Loucy (cell line): ENCODE results near the gene KCTD11.

Experiments
- H2AFZ ChIP-seq: fragments of 200-600 bp; sonication (generic); 2 replicates; pipeline ENCODE4 v1.6.0; 2016; ENCODE audit warnings: antibody characterized with exemption, mild to moderate bottlenecking, low read length, moderate library complexity
- H3F3A ChIP-seq: fragments of 200-600 bp; 2 replicates; pipeline ENCODE4 v1.6.0; 2016; ENCODE audit warnings: antibody characterized with exemption, low read depth, mild to moderate bottlenecking
- H3K27me3 ChIP-seq: fragments of 200-600 bp; sonication (generic); 2 replicates; pipeline ENCODE4 v1.6.1; 2014; ENCODE audit warnings: low read length, mild to moderate bottlenecking; ENCODE audit not compliant: insufficient read depth, poor library complexity, severe bottlenecking
- H3K36me3 ChIP-seq: fragments of 200-600 bp; sonication (generic); 2 replicates; pipeline ENCODE4 v1.6.1; 2016; ENCODE audit warnings: low read length; ENCODE audit not compliant: insufficient read depth
- H3K4me1 ChIP-seq: fragments of 200-600 bp; sonication (generic); 2 replicates; pipeline ENCODE4 v1.5.1; 2014; ENCODE audit warnings: low read length, mild to moderate bottlenecking; ENCODE audit not compliant: insufficient read depth, poor library complexity, severe bottlenecking
- H3K4me2 ChIP-seq: fragments of 200-600 bp; sonication (generic); 2 replicates; pipeline ENCODE4 v1.6.0; 2014; ENCODE audit warnings: antibody characterized with exemption, low read length, low read depth, mild to moderate bottlenecking; ENCODE audit not compliant: poor library complexity, severe bottlenecking
- H3K4me3 ChIP-seq: fragments of 200-600 bp; sonication (generic); 2 replicates; pipeline ENCODE4 v1.5.1; 2014; ENCODE audit warnings: low read length, mild to moderate bottlenecking, mixed read lengths; ENCODE audit not compliant: poor library complexity, severe bottlenecking
- H3K79me2 ChIP-seq: fragments of 200-600 bp; sonication (generic); 2 replicates; pipeline ENCODE4 v1.6.1; 2014; ENCODE audit warnings: low read length; ENCODE audit not compliant: insufficient read depth
- H3K9ac ChIP-seq: fragments of 200-600 bp; sonication (generic); 2 replicates; pipeline ENCODE4 v1.6.0; 2014; ENCODE audit warnings: mild to moderate bottlenecking, low read depth, low read length, moderate library complexity; ENCODE audit not compliant: poor library complexity, severe bottlenecking
- H3K9me2 ChIP-seq: fragments of 200-600 bp; sonication (generic); replicated peaks from 2 replicates; pipeline ENCODE4 v1.6.1; 2016; ENCODE audit warnings: low read depth, low read length, mixed read lengths
- H3K9me3 ChIP-seq: fragments of 200-600 bp; sonication (generic); 2 replicates; pipeline ENCODE4 v1.6.1; 2014; ENCODE audit warnings: mild to moderate bottlenecking, antibody characterized with exemption, low read length, low read depth; ENCODE audit not compliant: insufficient read depth
- H4K20me1 ChIP-seq: fragments of 200-600 bp; sonication (generic); 2 replicates; pipeline ENCODE4 v1.6.0; 2014; ENCODE audit warnings: antibody characterized with exemption, low read length, mild to moderate bottlenecking; ENCODE audit not compliant: insufficient read depth, poor library complexity, severe bottlenecking
- EZH2phosphoT487 ChIP-seq: fragments of 200-600 bp; IDR thresholded peaks from 2 replicates; pipeline ENCODE4 v1.6.1; 2018; ENCODE audit warnings: antibody characterized with exemption, mild to moderate bottlenecking, moderate library complexity, borderline replicate concordance
- TF ChIP-seq, protein P1 (sequence below): fragments of 200-600 bp; sonication (generic); conservative IDR thresholded peaks from 2 replicates; pipeline ENCODE4 v1.5.1; 2014; ENCODE audit warnings: mild to moderate bottlenecking, antibody characterized with exemption, low read length

KCTD11 gene

DNA sequence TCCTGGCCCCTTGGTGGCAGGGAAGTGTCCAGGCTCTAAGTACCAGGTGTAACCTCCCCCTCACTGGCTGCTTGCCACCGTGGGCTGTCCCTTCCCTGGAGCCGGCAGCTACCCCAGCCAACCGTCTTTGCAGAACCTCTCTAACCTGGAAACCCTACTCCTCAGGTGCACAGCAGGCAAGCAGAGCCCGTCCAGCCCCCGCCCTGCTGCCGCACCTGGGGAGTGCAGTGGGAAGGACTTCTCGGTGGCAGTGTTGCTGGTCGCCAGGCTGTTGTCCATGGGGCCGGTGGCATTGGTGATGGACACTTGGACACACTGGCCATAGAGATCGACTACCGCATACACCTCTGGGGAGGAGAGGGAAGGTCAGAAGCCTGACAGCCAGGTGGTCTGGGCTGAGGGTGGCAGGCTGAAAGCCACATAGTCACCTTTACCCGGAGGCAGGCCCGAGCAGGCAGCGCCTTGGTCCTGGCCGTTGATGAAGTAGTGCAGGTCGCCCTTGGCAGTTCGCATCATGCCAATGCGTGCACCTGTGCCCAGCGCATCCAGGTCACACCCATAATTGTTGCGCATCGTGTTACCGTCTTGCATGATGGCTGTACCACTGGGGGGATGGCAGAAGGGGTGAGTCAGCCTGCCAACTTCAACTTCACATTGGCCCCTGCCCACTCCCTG lies 29.3 kb upstream of the KCTD11 start:
- Histone ChIP-seq H3K4me2 (no peak overlapping the region), H3K27me3 (no peaks in the 10 kb centered on the region), H3K36me3 (peaks cover 38% of the 10 kb centered on the region; the same call in 1 of the 2 replicates), H3K9me2 (no peaks in the 10 kb centered on the region), H2AFZ (no peak overlapping the region), H3K79me2 (peaks cover 8% of the 10 kb centered on the region), H3K4me3 (no peak overlapping the region), H3F3A (no peaks in the 10 kb centered on the region), H3K9ac (no peak overlapping the region), H4K20me1 (no peaks in the 10 kb centered on the region), H3K9me3 (no peaks in the 10 kb centered on the region), H3K4me1 (peaks cover 1% of the 10 kb centered on the region)
- no peak for TF ChIP-seq EZH2phosphoT487
- TF ChIP-seq, protein P1, sequence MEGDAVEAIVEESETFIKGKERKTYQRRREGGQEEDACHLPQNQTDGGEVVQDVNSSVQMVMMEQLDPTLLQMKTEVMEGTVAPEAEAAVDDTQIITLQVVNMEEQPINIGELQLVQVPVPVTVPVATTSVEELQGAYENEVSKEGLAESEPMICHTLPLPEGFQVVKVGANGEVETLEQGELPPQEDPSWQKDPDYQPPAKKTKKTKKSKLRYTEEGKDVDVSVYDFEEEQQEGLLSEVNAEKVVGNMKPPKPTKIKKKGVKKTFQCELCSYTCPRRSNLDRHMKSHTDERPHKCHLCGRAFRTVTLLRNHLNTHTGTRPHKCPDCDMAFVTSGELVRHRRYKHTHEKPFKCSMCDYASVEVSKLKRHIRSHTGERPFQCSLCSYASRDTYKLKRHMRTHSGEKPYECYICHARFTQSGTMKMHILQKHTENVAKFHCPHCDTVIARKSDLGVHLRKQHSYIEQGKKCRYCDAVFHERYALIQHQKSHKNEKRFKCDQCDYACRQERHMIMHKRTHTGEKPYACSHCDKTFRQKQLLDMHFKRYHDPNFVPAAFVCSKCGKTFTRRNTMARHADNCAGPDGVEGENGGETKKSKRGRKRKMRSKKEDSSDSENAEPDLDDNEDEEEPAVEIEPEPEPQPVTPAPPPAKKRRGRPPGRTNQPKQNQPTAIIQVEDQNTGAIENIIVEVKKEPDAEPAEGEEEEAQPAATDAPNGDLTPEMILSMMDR, result no peak

DNA sequence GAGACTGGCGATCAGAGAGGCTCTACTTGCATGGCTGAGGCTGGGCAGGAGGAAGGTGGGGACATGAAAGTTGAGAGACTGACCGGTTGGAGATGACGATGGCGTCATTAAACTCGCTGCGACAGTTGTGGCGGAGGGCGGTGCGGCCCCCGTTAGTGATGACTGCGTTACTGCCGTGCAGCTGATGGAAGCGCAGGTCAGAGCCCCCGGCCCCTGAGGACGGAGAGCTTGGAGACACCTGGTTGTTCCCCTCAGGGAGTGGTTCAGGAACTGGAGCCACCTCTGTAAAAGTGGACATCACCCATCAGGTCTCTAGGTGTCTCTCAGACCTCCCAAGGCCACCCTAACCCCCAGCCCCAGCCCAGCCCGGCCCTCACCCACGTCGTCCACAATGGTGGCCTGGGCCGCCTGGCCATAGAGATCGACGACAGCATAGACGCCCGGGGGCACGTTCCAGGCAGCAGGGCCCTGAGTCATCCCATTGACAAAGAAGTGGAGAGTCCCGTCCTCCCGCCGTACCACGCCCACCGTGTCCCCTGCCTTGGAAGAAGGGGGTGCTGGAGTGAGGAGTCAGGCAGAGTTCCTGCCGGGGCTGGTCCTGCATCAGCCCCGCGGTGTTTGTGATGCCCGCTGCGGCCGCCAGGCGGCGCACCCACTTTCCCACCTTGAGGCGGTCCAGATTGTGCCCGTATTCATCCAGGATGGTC lies 28.1 kb upstream of the KCTD11 start:
- Histone ChIP-seq H3K9ac (no peak overlapping the region), H3K79me2 (peaks cover 20% of the 10 kb centered on the region), H3K36me3 (peaks cover 27% of the 10 kb centered on the region; the same call in 1 of the 2 replicates), H3K4me3 (no peak overlapping the region), H3K4me1 (peaks cover 8% of the 10 kb centered on the region), H3K9me2 (no peaks in the 10 kb centered on the region), H3K4me2 (no peak overlapping the region), H3F3A (no peaks in the 10 kb centered on the region), H4K20me1 (peaks cover 5% of the 10 kb centered on the region), H3K27me3 (no peaks in the 10 kb centered on the region), H3K9me3 (no peaks in the 10 kb centered on the region), H2AFZ (no peak overlapping the region)
- TF ChIP-seq, protein P1, result peak; percentile 95
- no peak for TF ChIP-seq EZH2phosphoT487

DNA sequence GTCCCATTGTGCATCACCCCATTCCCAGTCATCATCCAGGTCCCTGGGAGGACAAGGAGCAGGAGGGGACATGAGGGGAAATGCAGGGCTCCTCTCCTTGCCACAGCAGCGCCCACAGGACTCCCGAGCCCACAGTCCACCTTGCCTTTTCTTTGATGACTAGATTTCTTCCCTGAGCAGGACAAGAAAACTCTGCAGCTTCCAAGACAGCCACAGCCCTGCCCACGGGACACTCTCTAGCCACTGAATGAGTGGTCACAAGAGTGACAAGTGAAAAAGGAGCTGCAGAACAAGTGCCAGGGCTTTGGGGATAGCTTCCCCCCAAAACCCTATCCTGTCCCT lies 27.6 kb upstream of the KCTD11 start:
- Histone ChIP-seq H3K4me3 (no peak overlapping the region), H3K79me2 (peaks cover 21% of the 10 kb centered on the region), H3F3A (no peaks in the 10 kb centered on the region), H4K20me1 (peaks cover 5% of the 10 kb centered on the region), H3K9me3 (no peaks in the 10 kb centered on the region), H3K4me1 (peaks cover 8% of the 10 kb centered on the region), H3K36me3 (peaks cover 27% of the 10 kb centered on the region; the same call in 1 of the 2 replicates), H2AFZ (no peak overlapping the region), H3K9me2 (no peaks in the 10 kb centered on the region), H3K9ac (no peak overlapping the region), H3K4me2 (no peak overlapping the region), H3K27me3 (no peaks in the 10 kb centered on the region)
- no peak for TF ChIP-seq EZH2phosphoT487
- TF ChIP-seq, protein P1, result 0 out of 2 replicates have a peak, but pooled peaks have one; percentile 6
